DMS79 treated with DMSO at 0.1 percent for 48 hours (cell line): ENCODE results near the gene EIF4B.

Source experiments
- DNase-seq: peaks from one replicate; lab custom pipeline; 2025; lab: John Stamatoyannopoulos, UW

Gene EIF4B

GRCh38 chr12:53057816-53058500 is 51.7 kb downstream of the EIF4B start:
- no peak for DNase-seq

DNA sequence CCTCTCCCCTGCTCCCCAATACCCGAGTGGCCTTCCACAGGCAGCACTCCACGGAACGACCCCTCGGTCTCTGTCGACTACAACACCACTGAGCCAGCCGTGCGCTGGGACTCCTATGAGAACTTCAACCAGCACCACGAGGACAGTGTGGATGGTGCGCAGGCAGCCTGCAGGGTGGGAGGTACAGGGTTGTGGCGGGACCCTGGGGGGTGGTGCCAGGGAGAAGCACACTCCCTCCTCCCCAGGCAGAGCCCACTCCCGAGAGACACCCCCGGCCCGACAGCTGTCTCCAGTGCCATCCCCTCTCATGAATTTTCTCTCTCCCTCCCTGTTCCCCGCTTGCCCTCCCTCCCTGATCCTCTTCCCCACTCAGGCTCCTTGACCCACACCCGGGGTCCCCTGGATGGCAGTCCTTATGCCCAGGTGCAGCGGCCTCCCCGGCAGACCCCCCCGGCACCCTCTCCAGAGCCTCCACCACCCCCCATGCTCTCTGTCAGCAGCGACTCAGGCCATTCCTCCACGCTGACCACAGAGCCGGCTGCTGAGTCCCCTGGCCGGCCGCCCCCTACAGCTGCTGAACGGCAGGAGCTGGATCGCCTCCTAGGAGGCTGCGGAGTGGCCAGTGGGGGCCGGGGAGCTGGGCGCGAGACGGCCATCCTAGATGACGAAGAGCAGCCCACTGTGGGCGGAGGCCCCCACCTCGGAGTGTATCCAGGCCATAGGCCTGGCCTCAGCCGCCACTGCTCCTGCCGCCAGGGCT is 52.6 kb downstream of the EIF4B start:
- no peak for DNase-seq

DNA sequence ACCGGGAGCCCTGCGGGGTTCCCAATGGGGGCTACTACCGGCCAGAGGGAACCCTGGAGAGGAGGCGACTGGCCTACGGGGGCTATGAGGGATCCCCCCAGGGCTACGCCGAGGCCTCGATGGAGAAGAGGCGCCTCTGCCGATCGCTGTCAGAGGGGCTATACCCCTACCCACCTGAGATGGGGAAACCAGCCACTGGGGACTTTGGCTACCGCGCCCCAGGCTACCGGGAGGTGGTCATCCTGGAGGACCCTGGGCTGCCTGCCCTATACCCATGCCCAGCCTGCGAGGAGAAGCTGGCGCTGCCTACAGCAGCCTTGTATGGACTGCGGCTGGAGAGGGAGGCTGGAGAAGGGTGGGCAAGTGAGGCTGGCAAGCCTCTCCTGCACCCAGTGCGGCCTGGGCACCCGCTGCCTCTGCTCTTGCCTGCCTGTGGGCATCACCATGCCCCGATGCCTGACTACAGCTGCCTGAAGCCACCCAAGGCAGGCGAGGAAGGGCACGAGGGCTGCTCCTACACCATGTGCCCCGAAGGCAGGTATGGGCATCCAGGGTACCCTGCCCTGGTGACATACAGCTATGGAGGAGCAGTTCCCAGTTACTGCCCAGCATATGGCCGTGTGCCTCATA is 53.3 kb downstream of the EIF4B start:
- DNase-seq: no peak

DNA sequence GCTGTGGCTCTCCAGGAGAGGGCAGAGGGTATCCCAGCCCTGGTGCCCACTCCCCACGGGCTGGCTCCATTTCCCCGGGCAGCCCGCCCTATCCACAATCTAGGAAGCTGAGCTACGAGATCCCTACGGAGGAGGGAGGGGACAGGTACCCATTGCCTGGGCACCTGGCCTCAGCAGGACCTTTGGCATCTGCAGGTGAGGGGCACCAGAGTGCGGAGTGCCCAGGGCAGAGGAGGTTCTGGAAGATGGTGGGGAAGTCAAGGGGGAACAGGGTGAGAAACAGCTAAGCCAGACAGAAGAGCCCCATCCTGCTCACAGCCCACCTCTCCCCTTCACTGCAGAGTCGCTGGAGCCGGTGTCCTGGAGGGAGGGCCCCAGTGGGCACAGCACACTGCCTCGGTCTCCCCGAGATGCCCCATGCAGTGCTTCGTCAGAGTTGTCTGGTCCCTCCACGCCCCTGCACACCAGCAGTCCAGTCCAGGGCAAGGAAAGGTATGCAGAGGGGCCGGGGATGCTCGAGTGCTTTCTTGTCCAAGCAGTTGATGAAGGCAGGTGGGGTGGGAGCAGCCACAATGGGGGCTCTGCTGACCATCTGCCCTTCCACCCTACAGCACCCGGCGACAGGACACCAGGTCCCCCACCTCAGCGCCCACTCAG is 53.9 kb downstream of the EIF4B start:
- DNase-seq: no peak

DNA sequence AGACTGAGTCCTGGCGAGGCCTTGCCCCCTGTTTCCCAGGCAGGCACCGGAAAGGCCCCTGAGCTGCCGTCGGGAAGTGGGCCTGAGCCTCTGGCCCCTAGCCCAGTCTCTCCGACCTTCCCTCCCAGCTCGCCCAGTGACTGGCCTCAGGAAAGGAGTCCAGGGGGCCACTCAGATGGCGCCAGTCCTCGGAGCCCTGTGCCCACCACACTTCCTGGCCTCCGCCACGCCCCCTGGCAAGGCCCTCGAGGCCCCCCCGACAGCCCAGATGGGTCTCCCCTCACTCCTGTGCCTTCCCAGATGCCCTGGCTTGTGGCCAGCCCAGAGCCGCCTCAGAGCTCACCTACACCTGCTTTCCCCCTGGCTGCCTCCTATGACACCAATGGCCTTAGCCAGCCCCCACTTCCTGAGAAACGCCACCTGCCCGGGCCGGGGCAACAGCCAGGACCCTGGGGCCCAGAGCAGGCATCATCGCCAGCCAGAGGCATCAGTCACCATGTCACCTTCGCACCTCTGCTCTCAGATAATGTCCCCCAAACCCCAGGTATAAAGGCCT is 54.5 kb downstream of the EIF4B start:
- peak; percentile 62 for DNase-seq

DNA sequence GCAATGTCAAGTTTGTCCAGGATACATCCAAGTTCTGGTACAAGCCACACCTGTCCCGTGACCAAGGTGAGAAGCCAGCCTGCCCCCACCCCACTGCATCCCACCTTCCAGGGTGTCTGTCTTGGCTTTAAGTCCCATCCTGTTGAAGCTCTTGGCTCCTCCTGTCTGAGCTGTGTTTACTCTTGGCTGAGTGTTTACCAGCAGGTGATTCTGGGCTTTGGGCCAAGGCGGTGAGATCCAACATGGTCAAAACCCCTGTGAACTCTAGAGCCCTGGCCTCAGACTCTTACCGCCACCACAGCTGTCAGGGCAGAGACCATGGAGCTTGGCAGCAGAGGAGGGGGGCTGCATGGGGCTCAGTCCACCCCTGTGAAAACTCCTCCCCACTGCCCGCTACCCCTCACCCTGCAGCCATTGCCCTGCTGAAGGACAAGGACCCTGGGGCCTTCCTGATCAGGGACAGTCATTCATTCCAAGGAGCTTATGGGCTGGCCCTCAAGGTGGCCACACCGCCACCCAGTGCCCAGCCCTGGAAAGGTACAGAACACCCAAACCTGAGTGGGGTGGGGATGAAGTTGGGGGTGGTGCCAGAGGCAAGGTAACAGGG is 55.3 kb downstream of the EIF4B start:
- peak; percentile 76 for DNase-seq

- no peak for DNase-seq
These were observed 56.0 kb downstream of the EIF4B start for GRCh38 chr12:53062011-53062961.

DNA sequence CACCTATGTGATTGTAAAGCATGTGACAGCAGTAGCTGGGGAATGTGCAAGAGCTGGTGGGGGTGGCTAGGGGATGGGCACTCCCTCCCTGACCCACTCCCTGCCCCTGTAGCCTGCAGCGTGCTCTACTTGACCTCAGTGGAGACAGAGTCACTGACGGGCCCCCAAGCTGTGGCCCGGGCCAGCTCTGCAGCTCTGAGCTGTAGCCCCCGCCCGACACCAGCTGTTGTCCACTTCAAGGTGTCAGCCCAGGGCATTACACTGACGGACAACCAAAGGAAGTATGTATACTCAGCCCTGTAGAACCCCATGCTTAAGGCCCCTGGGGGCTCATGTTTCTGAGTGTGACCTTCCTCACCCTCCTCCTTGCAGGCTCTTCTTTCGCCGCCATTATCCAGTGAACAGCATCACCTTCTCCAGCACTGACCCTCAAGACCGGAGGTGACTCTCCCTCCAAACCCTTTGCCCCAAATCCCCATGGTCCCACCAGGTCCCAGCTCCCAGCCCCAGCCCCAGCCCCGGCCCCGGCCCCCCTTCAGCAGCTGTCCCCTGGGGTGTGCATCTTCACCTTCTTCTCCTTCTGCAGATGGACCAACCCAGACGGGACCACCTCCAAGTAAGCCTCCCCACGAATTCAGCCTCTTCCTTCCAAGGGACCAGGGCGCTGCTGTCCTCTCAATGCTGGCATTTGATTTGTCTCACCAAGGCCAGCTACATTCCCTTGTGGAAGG is 56.9 kb downstream of the EIF4B start:
- no peak for DNase-seq

GRCh38 chr12:53063708-53064612 is 57.7 kb downstream of the EIF4B start:
- no peak for DNase-seq

DNA sequence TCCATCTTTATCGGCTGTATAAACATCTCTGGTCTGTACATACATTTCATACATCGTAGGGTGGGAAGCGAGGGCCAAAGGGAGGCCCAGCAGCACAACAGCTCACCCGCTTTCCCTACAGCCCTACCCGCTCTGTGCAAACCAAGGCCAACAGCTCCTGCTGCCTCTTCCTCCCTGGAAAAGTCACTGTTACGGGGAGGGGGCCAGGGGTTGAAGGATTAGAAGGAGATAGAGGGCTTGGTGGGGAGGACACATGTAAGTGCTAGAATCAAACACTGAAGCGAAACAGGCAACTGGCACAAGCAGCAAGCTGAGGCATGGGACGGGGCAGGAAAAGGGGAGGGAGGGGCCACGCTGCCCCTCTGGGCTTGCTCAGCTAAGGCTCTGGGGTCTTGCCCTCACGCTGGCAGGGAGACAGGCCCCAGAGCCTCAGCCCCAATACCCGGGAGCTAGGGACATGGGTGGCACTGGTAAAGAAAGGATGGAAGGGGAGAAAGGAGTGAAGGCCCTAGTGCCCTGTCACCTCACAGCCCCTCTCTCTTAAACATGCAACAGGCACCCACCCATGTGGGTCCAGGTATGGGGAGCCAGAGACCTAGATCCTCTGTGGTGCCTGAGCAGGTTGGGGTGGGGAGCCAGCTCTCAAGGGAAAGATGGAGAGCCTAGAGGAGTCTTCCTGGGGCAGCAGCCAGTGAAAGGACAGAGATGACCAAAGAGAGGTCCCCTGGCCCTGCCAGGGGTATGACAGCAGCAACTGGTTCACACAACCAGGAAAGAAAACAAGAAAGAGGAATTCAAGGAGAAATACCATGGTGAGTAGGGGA is 58.6 kb downstream of the EIF4B start:
- DNase-seq: no peak

- no peak for DNase-seq
These were observed 59.2 kb downstream of the EIF4B start for GRCh38 chr12:53065470-53065869.

GRCh38 chr12:53065975-53066931 is 60.0 kb downstream of the EIF4B start:
- DNase-seq: peak; percentile 7

GRCh38 chr12:53067074-53067992 is 61.1 kb downstream of the EIF4B start:
- no peak for DNase-seq

- DNase-seq: no peak
These were observed 61.9 kb downstream of the EIF4B start for GRCh38 chr12:53067993-53068770.
